Measurements from ENCODE around the gene PODN. TPM values are rescaled to one million over a fixed set of nuclear protein-coding genes. Genes with fewer than 3 reads are reported as not detected.

PODN gene
- total RNA-seq, 4 donors from 2014 or later: 78.6 to 150 (median 113) TPM

GRCh38 chr1:53071167-53071865 lies 9.3 kb downstream of the PODN start:
- Histone ChIP-seq H3K4me3 (no peak overlapping the region), H3K27me3 (no peaks in the 10 kb centered on the region), H3K36me3 (peaks cover 0 to 9% (median 0%) of the 10 kb centered on the region in 4 donors), H3K27ac (replicated peaks in 1 of 4) (no peak overlapping the region), H3K4me1 (peaks cover 0 to 20% (median 15%) of the 10 kb centered on the region in 4 donors), H3K9me3 (no peaks in the 10 kb centered on the region)
- TF ChIP-seq POLR2A (IDR thresholded peaks at IDR 0.05; ENCODE audit: low read depth) (no peak), POLR2AphosphoS5 (IDR thresholded peaks at IDR 0.05) (no peak), EP300 (IDR thresholded peaks at IDR 0.05) (no peak)
- TF ChIP-seq, protein P1, sequence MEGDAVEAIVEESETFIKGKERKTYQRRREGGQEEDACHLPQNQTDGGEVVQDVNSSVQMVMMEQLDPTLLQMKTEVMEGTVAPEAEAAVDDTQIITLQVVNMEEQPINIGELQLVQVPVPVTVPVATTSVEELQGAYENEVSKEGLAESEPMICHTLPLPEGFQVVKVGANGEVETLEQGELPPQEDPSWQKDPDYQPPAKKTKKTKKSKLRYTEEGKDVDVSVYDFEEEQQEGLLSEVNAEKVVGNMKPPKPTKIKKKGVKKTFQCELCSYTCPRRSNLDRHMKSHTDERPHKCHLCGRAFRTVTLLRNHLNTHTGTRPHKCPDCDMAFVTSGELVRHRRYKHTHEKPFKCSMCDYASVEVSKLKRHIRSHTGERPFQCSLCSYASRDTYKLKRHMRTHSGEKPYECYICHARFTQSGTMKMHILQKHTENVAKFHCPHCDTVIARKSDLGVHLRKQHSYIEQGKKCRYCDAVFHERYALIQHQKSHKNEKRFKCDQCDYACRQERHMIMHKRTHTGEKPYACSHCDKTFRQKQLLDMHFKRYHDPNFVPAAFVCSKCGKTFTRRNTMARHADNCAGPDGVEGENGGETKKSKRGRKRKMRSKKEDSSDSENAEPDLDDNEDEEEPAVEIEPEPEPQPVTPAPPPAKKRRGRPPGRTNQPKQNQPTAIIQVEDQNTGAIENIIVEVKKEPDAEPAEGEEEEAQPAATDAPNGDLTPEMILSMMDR (IDR thresholded peaks at IDR 0.05): no peak
- intact Hi-C loops (cut with DNase I): no loop called here
- DNase-seq (ENCODE audit: extremely low spot score): no peak
- WGBS: 85% methylated on average over 8 of the region's 17 CpGs

DNA sequence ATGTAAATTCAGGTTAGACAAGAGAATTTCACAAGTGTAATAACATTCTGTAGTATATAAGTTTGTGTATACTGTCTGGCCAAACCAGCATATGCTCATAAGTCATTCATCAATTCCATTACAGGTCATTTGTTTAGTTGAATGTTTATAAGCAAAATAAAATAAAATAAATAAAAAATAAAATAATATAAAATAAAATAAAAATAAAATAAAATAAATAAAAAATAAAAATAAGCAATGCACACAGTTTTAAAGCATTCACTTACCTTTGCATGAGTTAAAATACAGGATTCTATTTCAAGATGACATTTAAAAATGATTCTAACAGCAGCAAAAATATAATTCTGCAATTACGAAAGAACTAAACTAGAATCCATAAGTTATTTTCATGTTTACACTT lies 9.9 kb downstream of the PODN start:
- Histone ChIP-seq H3K36me3 (peaks cover 0 to 9% (median 0%) of the 10 kb centered on the region in 4 donors), H3K4me1 (peaks cover 0 to 18% (median 14%) of the 10 kb centered on the region in 4 donors), H3K9me3 (no peaks in the 10 kb centered on the region), H3K4me3 (no peak overlapping the region), H3K27me3 (no peaks in the 10 kb centered on the region), H3K27ac (replicated peaks in 1 of 4) (no peak overlapping the region)
- intact Hi-C loops (cut with DNase I): no loop called here
- no peak for DNase-seq (ENCODE audit: extremely low spot score)
- TF ChIP-seq EP300 (IDR thresholded peaks at IDR 0.05) (no peak), POLR2AphosphoS5 (IDR thresholded peaks at IDR 0.05) (no peak), POLR2A (IDR thresholded peaks at IDR 0.05; ENCODE audit: low read depth) (no peak)
- TF ChIP-seq, protein P1 (IDR thresholded peaks at IDR 0.05): no peak
- WGBS: 96% methylated on average over 1 of the region's 1 CpG

GRCh38 chr1:53073287-53073686 lies 11.3 kb downstream of the PODN start:
- H3K36me3 ChIP-seq: peaks cover 0 to 15% (median 0%) of the 10 kb centered on the region in 4 donors
- intact Hi-C loops (cut with DNase I): no loop called here
- H3K4me3 ChIP-seq: no peak overlapping the region
- H3K27ac ChIP-seq (replicated peaks in 1 of 4): peak overlapping the region; percentile 21 to 61 (median 55)
- DNase-seq (ENCODE audit: extremely low spot score): no peak
- TF ChIP-seq, protein P1 (IDR thresholded peaks at IDR 0.05): no peak
- TF ChIP-seq EP300 (IDR thresholded peaks at IDR 0.05) (no peak), POLR2A (IDR thresholded peaks at IDR 0.05; ENCODE audit: low read depth) (no peak), POLR2AphosphoS5 (IDR thresholded peaks at IDR 0.05) (no peak)
- H3K9me3 ChIP-seq: no peaks in the 10 kb centered on the region
- no peaks in the 10 kb centered on the region for H3K27me3 ChIP-seq
- 91% methylated on average over 7 of the region's 7 CpGs for WGBS
- H3K4me1 ChIP-seq: peaks cover 0 to 12% (median 10%) of the 10 kb centered on the region in 4 donors

DNA sequence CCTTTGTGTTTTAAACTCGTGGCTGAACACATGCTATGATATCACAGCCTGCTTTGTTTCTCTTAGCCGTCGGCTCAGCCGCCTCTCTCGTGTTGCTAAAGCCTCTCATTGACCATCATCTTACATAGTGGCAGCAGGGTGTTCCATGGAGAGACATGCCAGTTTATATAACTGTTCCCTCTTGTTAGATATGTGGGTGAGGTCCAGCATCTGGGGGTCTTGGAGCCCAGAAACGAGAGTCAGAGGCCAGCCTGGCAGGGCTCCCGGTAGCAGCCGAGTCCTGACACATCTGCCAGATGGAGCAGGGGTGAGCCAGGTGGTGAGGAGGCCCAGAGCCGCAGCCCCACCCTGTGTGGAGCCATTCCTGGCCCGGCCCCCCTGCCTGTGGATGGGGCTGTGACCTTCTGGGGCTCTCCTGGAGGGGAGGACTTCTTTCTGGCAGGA lies 11.9 kb downstream of the PODN start:
- Histone ChIP-seq H3K27me3 (no peaks in the 10 kb centered on the region), H3K9me3 (no peaks in the 10 kb centered on the region), H3K27ac (replicated peaks in 1 of 4) (peak overlapping the region; percentile 48 to 61 (median 55)), H3K36me3 (peaks cover 0 to 17% (median under 1%) of the 10 kb centered on the region in 4 donors), H3K4me3 (no peak overlapping the region), H3K4me1 (peaks cover 0 to 12% (median 10%) of the 10 kb centered on the region in 4 donors)
- intact Hi-C loops (cut with DNase I): no loop called here
- no peak for TF ChIP-seq EP300 (IDR thresholded peaks at IDR 0.05)
- TF ChIP-seq POLR2AphosphoS5 (IDR thresholded peaks at IDR 0.05): peak in 1 of 2 donors; percentile 14
- TF ChIP-seq POLR2A (IDR thresholded peaks at IDR 0.05; ENCODE audit: low read depth): no peak
- WGBS: 69% methylated on average over 6 of the region's 10 CpGs
- no peak for DNase-seq (ENCODE audit: extremely low spot score)

DNA sequence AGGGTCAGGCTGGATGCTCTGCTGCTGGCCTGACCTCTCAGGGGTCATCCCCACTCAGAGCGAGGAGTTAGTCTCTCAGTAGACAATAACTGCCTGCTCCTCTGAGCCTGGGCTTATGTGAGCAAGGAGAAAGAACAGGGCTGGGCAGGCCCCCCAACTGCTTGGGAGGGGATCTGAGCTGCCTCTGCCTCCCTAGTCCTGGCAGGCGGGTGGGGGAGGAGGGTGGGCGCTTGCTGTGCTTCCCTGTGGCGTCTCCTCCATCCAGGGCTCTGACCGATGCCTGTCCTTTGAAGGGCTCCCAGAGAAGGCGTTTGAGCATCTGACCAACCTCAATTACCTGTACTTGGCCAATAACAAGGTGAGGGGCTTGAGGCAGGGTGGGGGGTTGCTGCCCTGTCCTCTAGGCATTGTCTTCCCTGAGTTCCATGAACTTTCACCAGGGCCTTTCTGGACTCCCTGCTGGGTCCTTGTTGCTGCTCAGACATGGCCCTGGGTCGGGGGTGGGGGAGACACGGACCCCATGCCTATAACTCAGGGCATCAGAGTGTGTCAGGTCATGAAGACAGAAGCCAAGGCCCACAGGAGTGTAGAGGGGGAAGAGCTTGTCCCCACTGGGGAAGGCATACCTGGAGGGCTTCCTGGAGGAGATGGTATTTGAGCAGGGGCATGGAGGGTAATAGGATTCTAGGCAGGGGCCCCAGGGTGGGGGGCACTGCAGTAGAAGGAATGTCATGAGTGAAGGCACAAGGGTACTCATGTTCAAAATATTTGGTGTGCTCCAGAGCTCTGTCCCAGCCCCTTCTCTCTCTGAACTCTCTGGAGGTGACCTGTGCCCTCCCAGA lies 12.5 kb downstream of the PODN start:
- peak overlapping the region; percentile 48 to 61 (median 55) for H3K27ac ChIP-seq (replicated peaks in 1 of 4)
- no peaks in the 10 kb centered on the region for H3K9me3 ChIP-seq
- peaks cover 0 to 12% (median 10%) of the 10 kb centered on the region in 4 donors for H3K4me1 ChIP-seq
- peaks cover 0 to 23% (median 3%) of the 10 kb centered on the region in 4 donors for H3K36me3 ChIP-seq
- 91% methylated on average over 4 of the region's 8 CpGs for WGBS
- TF ChIP-seq POLR2AphosphoS5 (IDR thresholded peaks at IDR 0.05) (no peak), EP300 (IDR thresholded peaks at IDR 0.05) (no peak), POLR2A (IDR thresholded peaks at IDR 0.05; ENCODE audit: low read depth) (no peak)
- TF ChIP-seq, protein P1 (IDR thresholded peaks at IDR 0.05): no peak
- intact Hi-C loops (cut with DNase I): no loop called here
- no peak for DNase-seq (ENCODE audit: extremely low spot score)
- no peak overlapping the region for H3K4me3 ChIP-seq
- no peaks in the 10 kb centered on the region for H3K27me3 ChIP-seq

Data from esophagus muscularis mucosa (tissue), 4 donors.